ENCODE results near the gene MPZL3.
A peak's percentile ranks its signal among the peaks of the same experiment; 100 is the strongest.

MPZL3 gene

DNA sequence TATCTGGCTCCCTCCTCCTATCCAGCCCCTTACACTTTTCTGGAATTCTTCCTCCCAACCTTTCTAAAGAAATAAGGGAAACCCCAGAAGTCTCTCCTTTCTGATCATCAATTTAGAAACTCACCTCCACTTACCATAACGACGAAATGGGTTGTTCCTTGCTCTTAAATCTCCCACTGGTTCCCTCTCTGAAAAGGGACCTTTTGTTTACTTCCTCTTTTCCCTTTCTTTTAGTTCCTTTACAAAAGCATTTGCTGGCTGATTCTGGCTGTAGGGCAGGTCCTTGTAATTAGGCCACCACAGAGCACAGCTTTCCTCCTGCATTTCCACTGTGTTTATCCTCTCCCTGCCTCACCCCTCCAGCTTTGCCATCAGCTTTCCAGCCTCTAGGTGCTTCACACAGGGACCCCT lies 39.4 kb downstream of the MPZL3 start:
- TF ChIP-seq, protein P1, sequence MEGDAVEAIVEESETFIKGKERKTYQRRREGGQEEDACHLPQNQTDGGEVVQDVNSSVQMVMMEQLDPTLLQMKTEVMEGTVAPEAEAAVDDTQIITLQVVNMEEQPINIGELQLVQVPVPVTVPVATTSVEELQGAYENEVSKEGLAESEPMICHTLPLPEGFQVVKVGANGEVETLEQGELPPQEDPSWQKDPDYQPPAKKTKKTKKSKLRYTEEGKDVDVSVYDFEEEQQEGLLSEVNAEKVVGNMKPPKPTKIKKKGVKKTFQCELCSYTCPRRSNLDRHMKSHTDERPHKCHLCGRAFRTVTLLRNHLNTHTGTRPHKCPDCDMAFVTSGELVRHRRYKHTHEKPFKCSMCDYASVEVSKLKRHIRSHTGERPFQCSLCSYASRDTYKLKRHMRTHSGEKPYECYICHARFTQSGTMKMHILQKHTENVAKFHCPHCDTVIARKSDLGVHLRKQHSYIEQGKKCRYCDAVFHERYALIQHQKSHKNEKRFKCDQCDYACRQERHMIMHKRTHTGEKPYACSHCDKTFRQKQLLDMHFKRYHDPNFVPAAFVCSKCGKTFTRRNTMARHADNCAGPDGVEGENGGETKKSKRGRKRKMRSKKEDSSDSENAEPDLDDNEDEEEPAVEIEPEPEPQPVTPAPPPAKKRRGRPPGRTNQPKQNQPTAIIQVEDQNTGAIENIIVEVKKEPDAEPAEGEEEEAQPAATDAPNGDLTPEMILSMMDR (IDR thresholded peaks at IDR 0.05), result no peak
- peaks cover 58% of the 10 kb centered on the region for H3K36me3 ChIP-seq
- H3K4me3 ChIP-seq (ENCODE audit: low read depth in 1 of 2, low read length in 1 of 2), result peak overlapping the region; percentile 63 to 77
- H3K9me3 ChIP-seq, result no peaks in the 10 kb centered on the region
- H3K27me3 ChIP-seq, result no peaks in the 10 kb centered on the region
- H3K27ac ChIP-seq, result peak overlapping the region; percentile 97
- peaks cover 100% of the 10 kb centered on the region in 2 experiments for H3K4me1 ChIP-seq (ENCODE audit: control insufficient read depth in 1 of 2, insufficient read depth in 1 of 2, low read depth in 1 of 2, low read length in 1 of 2)

DNA sequence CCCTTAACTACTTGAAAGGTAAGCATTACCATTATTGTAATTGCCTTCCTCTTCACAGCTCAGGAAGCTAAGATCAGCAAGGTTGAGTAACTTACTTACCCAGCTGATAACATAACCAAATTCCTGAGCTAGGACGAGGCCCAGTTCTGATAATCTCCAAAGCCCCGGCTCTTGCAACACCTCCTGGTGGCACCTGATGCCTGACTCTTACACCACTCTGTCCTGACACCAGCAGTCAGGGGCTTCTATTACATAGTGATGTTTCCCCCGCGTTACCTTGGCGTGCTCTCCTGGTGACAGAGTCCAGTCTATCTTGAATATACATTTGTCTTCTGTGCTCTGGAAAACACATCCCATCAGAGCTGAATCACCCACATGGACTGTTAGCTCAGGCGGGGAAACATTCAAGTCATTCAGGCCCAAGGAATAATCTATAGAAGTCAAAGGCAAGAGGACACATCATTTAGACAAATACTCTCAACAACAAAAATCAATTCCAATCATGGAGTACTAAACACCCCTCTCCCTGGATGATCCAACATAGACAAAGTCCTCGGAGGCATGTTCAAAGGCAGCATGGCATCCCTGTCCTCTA lies 39.9 kb downstream of the MPZL3 start:
- H3K27me3 ChIP-seq, result no peaks in the 10 kb centered on the region
- TF ChIP-seq, protein P1 (IDR thresholded peaks at IDR 0.05), result no peak
- H3K9me3 ChIP-seq, result no peaks in the 10 kb centered on the region
- peak overlapping the region; percentile 97 for H3K27ac ChIP-seq
- peaks cover 100% of the 10 kb centered on the region in 2 experiments for H3K4me1 ChIP-seq (ENCODE audit: control insufficient read depth in 1 of 2, insufficient read depth in 1 of 2, low read depth in 1 of 2, low read length in 1 of 2)
- H3K36me3 ChIP-seq, result peaks cover 64% of the 10 kb centered on the region
- peak overlapping the region; percentile 63 to 77 for H3K4me3 ChIP-seq (ENCODE audit: low read depth in 1 of 2, low read length in 1 of 2)

- H3K4me1 ChIP-seq (ENCODE audit: control insufficient read depth in 1 of 2, insufficient read depth in 1 of 2, low read depth in 1 of 2, low read length in 1 of 2), result peaks cover 100% of the 10 kb centered on the region in 2 experiments
- H3K9me3 ChIP-seq, result no peaks in the 10 kb centered on the region
- TF ChIP-seq, protein P1 (IDR thresholded peaks at IDR 0.05), result no peak
- no peaks in the 10 kb centered on the region for H3K27me3 ChIP-seq
- peak overlapping the region; percentile 63 to 77 for H3K4me3 ChIP-seq (ENCODE audit: low read depth in 1 of 2, low read length in 1 of 2)
- peaks cover 71% of the 10 kb centered on the region for H3K36me3 ChIP-seq
- H3K27ac ChIP-seq, result peak overlapping the region; percentile 97
Measured at GRCh38 chr11:118211006-118211405, 41.2 kb downstream of the MPZL3 start.

DNA sequence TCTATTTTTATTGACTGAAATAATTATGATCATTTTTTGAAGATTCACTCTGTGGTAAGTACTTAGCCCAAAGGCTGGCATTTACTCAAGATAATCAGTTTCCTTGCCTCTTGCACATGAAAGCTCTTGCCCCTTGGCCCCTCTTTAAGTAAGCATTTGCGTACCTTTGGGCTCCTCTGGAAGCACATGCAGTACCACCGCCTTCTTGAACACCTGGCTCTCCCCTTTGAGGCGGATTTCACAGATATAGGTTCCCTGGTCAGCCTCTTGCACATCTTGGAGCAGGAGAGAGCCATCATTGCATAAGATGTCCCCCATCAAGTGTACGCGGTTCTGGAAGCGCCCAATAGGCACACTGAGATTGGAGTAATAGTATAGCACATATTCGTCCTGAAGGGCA lies 41.8 kb downstream of the MPZL3 start:
- TF ChIP-seq, protein P1 (IDR thresholded peaks at IDR 0.05), result no peak
- Histone ChIP-seq H3K4me3 (ENCODE audit: low read depth in 1 of 2, low read length in 1 of 2) (peak overlapping the region; percentile 63 to 77), H3K27me3 (no peaks in the 10 kb centered on the region), H3K4me1 (ENCODE audit: control insufficient read depth in 1 of 2, insufficient read depth in 1 of 2, low read depth in 1 of 2, low read length in 1 of 2) (peaks cover 100% of the 10 kb centered on the region in 2 experiments), H3K9me3 (no peaks in the 10 kb centered on the region), H3K36me3 (peaks cover 74% of the 10 kb centered on the region), H3K27ac (peak overlapping the region; percentile 97)

DNA sequence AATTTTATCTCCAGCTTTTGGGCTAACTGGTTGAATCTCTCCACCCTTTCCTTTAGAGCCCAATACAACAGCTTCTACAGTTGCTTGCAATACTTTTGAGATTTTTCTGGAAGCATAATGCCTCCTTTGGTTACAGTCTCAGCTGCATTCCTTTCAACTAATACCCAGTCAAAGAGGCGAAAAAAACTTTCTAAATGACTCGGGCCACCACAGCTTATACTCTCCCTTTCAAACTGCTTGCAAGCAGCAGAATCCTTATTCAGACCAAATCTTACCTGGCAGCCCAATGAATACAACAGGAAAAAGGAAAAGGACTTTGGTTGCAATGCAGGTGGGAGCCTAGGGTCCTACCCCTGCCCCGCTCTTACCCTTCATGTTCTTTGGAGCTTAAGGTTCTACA lies 43.1 kb downstream of the MPZL3 start:
- TF ChIP-seq, protein P1 (IDR thresholded peaks at IDR 0.05), result no peak
- H3K36me3 ChIP-seq, result peaks cover 86% of the 10 kb centered on the region
- peak overlapping the region; percentile 69 for H3K27ac ChIP-seq
- peaks cover 100% of the 10 kb centered on the region in 2 experiments for H3K4me1 ChIP-seq (ENCODE audit: control insufficient read depth in 1 of 2, insufficient read depth in 1 of 2, low read depth in 1 of 2, low read length in 1 of 2)
- no peaks in the 10 kb centered on the region for H3K27me3 ChIP-seq
- no peaks in the 10 kb centered on the region for H3K9me3 ChIP-seq
- H3K4me3 ChIP-seq (ENCODE audit: low read depth in 1 of 2, low read length in 1 of 2), result peak overlapping the region; percentile 63 to 77

Data from neutrophil (primary cell).